ENCODE measurements around the gene CD163L1. TPM values are rescaled to one million over a fixed set of nuclear protein-coding genes. Genes with fewer than 3 reads are reported as not detected.

The CD163L1 gene
- 0.68 and 3.6 TPM in 2 replicates for total RNA-seq

DNA sequence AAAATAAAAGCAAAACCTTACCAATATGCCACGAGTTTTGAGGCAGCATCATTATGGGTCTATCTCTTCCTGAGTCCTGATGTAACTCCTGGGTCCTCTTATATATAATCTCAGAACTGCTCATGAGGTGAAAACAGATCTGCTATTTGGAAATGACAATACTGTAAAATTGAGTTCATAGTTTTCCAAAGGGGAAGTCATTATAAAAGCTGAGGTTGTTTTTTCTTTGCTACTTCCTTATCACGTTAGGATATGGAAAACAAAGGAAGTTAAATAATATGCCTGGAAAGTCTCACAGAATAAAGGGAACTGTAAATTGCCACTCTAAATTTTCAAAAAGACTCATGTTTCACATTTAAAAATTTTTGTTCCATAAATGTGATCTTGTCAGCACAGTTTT, at the start of gene CD163L1:
Gene CD163L1 (minus strand): TSS at position 78 of the 400 bp plus-strand sequence. CDS start 26 bp downstream, at position 52.

Other genes starting within 250 kb of the CD163L1 start
- gene ACSM4, start 140.1 kb downstream of the CD163L1 start, total RNA-seq, result not detected in 2 replicates
- gene CD163, start 59.6 kb upstream of the CD163L1 start, total RNA-seq, result under 0.01 TPM in 1 of 2 replicates, not detected in the other
- not detected in 2 replicates for gene APOBEC1, start 221.8 kb upstream of the CD163L1 start, total RNA-seq

Data from aortic smooth muscle cell (primary cell).